Spleen (tissue), 7 donors: Measurements from ENCODE around the gene KCNMB2.

ENCODE experiments used
- POLR2A ChIP-seq, 3 donors: fragments of 450-650 bp; IDR thresholded peaks; one replicate each; pipeline ENCODE4 v1.5.1; 2017; ENCODE audit warnings: antibody characterized with exemption in 3 of 3, mild to moderate bottlenecking in 1 of 3
- POLR2AphosphoS5 ChIP-seq, 3 donors: sonication (generic); formaldehyde crosslinking; IDR thresholded peaks; one replicate each; pipeline ENCODE4 v1.5.1; 2017; ENCODE audit warnings: antibody characterized with exemption in 3 of 3
- TF ChIP-seq, protein P1 (sequence below), 11 experiments: fragments of 200-600 bp in 7 of 11; fragments of 450-650 bp in 4 of 11; sonication (generic) in 4 of 11; IDR thresholded peaks in 8 of 11; conservative IDR thresholded peaks in 3 of 11; 1 replicate in 7 of 11; 2 replicates in 4 of 11; pipeline versions ENCODE4 v1.4.0 to v1.8.0; 2016 to 2021; ENCODE audit warnings: antibody characterized with exemption in 11 of 11, inconsistent platforms in 4 of 11, mild to moderate bottlenecking in 1 of 11
- donor health status: DM: no; HTN: no; CAD: no; lungs with moderate emphysema.
- donor health status: DM: no; HTN: no; CAD: no.
- donor health status: DM: no; HTN: no; CAD: no.

GRCh38 chr3:178868681-178869080 lies 332.4 kb downstream of the KCNMB2 start:
- TF ChIP-seq, protein P1, sequence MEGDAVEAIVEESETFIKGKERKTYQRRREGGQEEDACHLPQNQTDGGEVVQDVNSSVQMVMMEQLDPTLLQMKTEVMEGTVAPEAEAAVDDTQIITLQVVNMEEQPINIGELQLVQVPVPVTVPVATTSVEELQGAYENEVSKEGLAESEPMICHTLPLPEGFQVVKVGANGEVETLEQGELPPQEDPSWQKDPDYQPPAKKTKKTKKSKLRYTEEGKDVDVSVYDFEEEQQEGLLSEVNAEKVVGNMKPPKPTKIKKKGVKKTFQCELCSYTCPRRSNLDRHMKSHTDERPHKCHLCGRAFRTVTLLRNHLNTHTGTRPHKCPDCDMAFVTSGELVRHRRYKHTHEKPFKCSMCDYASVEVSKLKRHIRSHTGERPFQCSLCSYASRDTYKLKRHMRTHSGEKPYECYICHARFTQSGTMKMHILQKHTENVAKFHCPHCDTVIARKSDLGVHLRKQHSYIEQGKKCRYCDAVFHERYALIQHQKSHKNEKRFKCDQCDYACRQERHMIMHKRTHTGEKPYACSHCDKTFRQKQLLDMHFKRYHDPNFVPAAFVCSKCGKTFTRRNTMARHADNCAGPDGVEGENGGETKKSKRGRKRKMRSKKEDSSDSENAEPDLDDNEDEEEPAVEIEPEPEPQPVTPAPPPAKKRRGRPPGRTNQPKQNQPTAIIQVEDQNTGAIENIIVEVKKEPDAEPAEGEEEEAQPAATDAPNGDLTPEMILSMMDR (IDR thresholded peaks at IDR 0.05 in 8 of 11, conservative IDR thresholded peaks at IDR 0.05 in 3 of 11), result no peak
- TF ChIP-seq POLR2A (IDR thresholded peaks at IDR 0.05) (no peak), POLR2AphosphoS5 (IDR thresholded peaks at IDR 0.05) (no peak)
